K562 (cell line): ENCODE results near the gene KHSRP. TPM values are rescaled to one million over a fixed set of nuclear protein-coding genes. Genes with fewer than 3 reads are reported as not detected.

Experiments used
- ATAC-seq: fragments of 200-7000 bp; cut with Tn5 transposase; 3 replicates; pipeline ENCODE4 v1.9.1; 2020; ENCODE audit warnings: moderate library complexity
- BruUV-seq: library from RNA; stranded (reverse); fragments of 400-500 nt; replicated peaks from 2 replicates; lab custom pipeline; 2021; lab: Mats Ljungman, UMichigan
- CTCF ChIA-PET: fragments of 300-600 bp; formaldehyde crosslinking; extraction: SDS; loops from one replicate; lab custom pipeline; 2021; ENCODE audit warnings: low intra/inter-chr PET ratio; lab: Yijun Ruan, JAX
- POLR2A ChIA-PET: fragments of 300-600, 350-650 bp; sonication (Branson Sonifier 250); formaldehyde crosslinking; extraction: SDS; loops from one replicate; lab custom pipeline; 2021; ENCODE audit warnings: antibody characterized with exemption, inconsistent platforms; lab: Yijun Ruan, JAX
- DNase-seq, 4 experiments: peaks; one replicate each; pipeline versions ENCODE4 v3.0.0 to v3.0.0-alpha.2; 2011 to 2018; ENCODE audit warnings: low spot score in 3 of 4, mixed read lengths in 3 of 4; ENCODE audit errors: extremely low read depth in 1 of 4
- FAIRE-seq: peaks from 2 replicates; lab custom pipeline; 2011; peaks lifted over from hg19 to GRCh38; lab: Jason Lieb, UNC
- H2AFZ ChIP-seq: 2 replicates; pipeline ENCODE4 v1.6.0; 2011; ENCODE audit warnings: low read depth, low read length, control low read depth, inconsistent platforms
- H3K27ac ChIP-seq: fragments of 200-600 bp; 3 replicates; pipeline ENCODE4 v1.8.0; 2011; ENCODE audit warnings: low read depth, mild to moderate bottlenecking, control low read depth, inconsistent platforms, low read length, moderate library complexity, mixed read lengths; ENCODE audit errors: extremely low read depth
- H3K27me3 ChIP-seq, 2 experiments: fragments of 300-600 bp in 1 of 2; 2 replicates in 1 of 2; 3 replicates in 1 of 2; pipeline versions ENCODE4 v1.6.0 to v1.8.0; 2011; ENCODE audit warnings: inconsistent platforms in 2 of 2, low read length in 2 of 2, mild to moderate bottlenecking in 1 of 2, mixed read lengths in 1 of 2, moderate library complexity in 1 of 2; ENCODE audit not compliant: control insufficient read depth in 2 of 2, insufficient read depth in 2 of 2
- H3K36me3 ChIP-seq: fragments of 300-600 bp; 3 replicates; pipeline ENCODE4 v1.8.0; 2011; ENCODE audit warnings: mild to moderate bottlenecking, low read length, inconsistent platforms; ENCODE audit not compliant: control insufficient read depth, insufficient read depth
- H3K4me1 ChIP-seq, 2 experiments: fragments of 200-600 bp in 1 of 2; replicated peaks in 1 of 2; 2 replicates in 1 of 2; 3 replicates in 1 of 2; pipeline versions ENCODE4 v1.5.1 to v1.8.0; 2011; ENCODE audit warnings: inconsistent platforms in 2 of 2, low read length in 2 of 2, mild to moderate bottlenecking in 1 of 2, mixed read lengths in 1 of 2, moderate library complexity in 1 of 2; ENCODE audit not compliant: control insufficient read depth in 2 of 2, insufficient read depth in 2 of 2
- H3K4me2 ChIP-seq: 2 replicates; pipeline ENCODE4 v1.6.1; 2011; ENCODE audit warnings: low read length, control low read depth, inconsistent platforms, mixed read lengths; ENCODE audit not compliant: insufficient read depth
- H3K4me3 ChIP-seq: fragments of 200-600 bp; sonication (generic), shearing (Covaris generic); 2 replicates; pipeline ENCODE4 v1.5.1; 2016; ENCODE audit warnings: control low read depth, inconsistent platforms
- H3K79me2 ChIP-seq: fragments of 200-600 bp; 3 replicates; pipeline ENCODE4 v1.8.0; 2011; ENCODE audit warnings: low read length, inconsistent platforms; ENCODE audit not compliant: control insufficient read depth, insufficient read depth
- H3K9ac ChIP-seq, 2 experiments: 2 replicates each; pipeline versions ENCODE4 v1.6.0 to v1.6.1; 2011; ENCODE audit warnings: low read depth in 2 of 2, low read length in 2 of 2, control low read depth in 1 of 2, inconsistent platforms in 1 of 2, mild to moderate bottlenecking in 1 of 2, mixed read lengths in 1 of 2; ENCODE audit not compliant: insufficient read depth in 1 of 2
- H3K9me1 ChIP-seq: one replicate; pipeline ENCODE4 v1.6.0; 2011; ENCODE audit warnings: inconsistent platforms, mild to moderate bottlenecking, low read length, moderate library complexity; ENCODE audit not compliant: control insufficient read depth, insufficient read depth
- H3K9me3 ChIP-seq: replicated peaks from 2 replicates; pipeline ENCODE4 v1.5.1; 2011; ENCODE audit warnings: low read depth, low read length, inconsistent platforms; ENCODE audit not compliant: control insufficient read depth, insufficient read depth
- H4K20me1 ChIP-seq: replicated peaks from 2 replicates; pipeline ENCODE4 v1.6.1; 2011; ENCODE audit warnings: low read length, inconsistent platforms, mixed read lengths; ENCODE audit not compliant: control insufficient read depth, insufficient read depth
- CHD1 ChIP-seq: fragments of 200-600 bp; sonication (generic); IDR thresholded peaks from one replicate; pipeline ENCODE4 v1.6.1; 2012; ENCODE audit warnings: mild to moderate bottlenecking, moderate library complexity, low read length, inconsistent platforms
- JUND ChIP-seq, 2 experiments: IDR thresholded peaks; 2 replicates in 1 of 2; 3 replicates in 1 of 2; pipeline ENCODE4 v1.6.1; 2011; ENCODE audit warnings: borderline replicate concordance in 2 of 2, low read depth in 2 of 2, low read length in 2 of 2, improper control_type of control experiment in 1 of 2, missing biosample characterization in 1 of 2, missing genetic modification characterization in 1 of 2, missing genetic modification reagents in 1 of 2
- MCM2 ChIP-seq: fragments of 450-650 bp; IDR thresholded peaks from 2 replicates; pipeline ENCODE4 v1.6.1; 2017; ENCODE audit warnings: low read depth, mild to moderate bottlenecking
- UBTF ChIP-seq, 2 experiments: IDR thresholded peaks; 2 replicates each; pipeline ENCODE4 v1.6.1; 2012; ENCODE audit warnings: improper control_type of control experiment in 2 of 2, low read depth in 2 of 2, low read length in 2 of 2, borderline replicate concordance in 1 of 2
- WGBS: fragments of 100-300 bp; shearing (Covaris generic); methylation state at CpG from one replicate; pipeline ENCODE4 v1.1.6; 2016; ENCODE audit warnings: low coverage, mixed read lengths; ENCODE audit not compliant: insufficient coverage; ENCODE audit errors: missing lambda C conversion rate; 5-methylcytosine and 5-hydroxymethylcytosine counted together
- in situ Hi-C: fragments of 300-500 bp; cut with MboI; formaldehyde crosslinking; loops from 4 replicates; pipeline ENCODE4 v1.15.0; 2018; ENCODE audit warnings: inconsistent platforms, mixed read lengths
- intact Hi-C: fragments of 100-400 bp; cut with micrococcal nuclease; formaldehyde crosslinking; loops from 2 replicates; pipeline ENCODE4 v1.14.2; 2022
- polyA plus RNA-seq, 8 experiments: library from polyadenylated mRNA; depleted of rRNA in 4 of 8; stranded (reverse) in 5 of 8; unstranded in 3 of 8; fragments of >200 nt; fragmentation: Nextera tagmentation in 2 of 8; fragmentation: Illumina TruSeq in 1 of 8; extraction: Ambion mirVana in 2 of 8; extraction: Trizol in 1 of 8; gene quantifications; 2 replicates each; pipeline versions ENCODE4 v1.2.1 to v1.2.3, GENCODE V29; 2011 to 2014; ENCODE audit warnings: inconsistent platforms in 1 of 8, missing spikeins in 1 of 8
- total RNA-seq, 7 experiments: library from RNA; depleted of rRNA in 6 of 7; stranded (reverse); fragments of >200 nt in 6 of 7; fragmentation: Illumina TruSeq in 2 of 7; extraction: Trizol in 2 of 7; gene quantifications; 2 replicates each; pipeline versions ENCODE4 v1.2.1 to v1.2.3, GENCODE V29; 2011 to 2021; ENCODE audit warnings: low replicate concordance in 1 of 7

KHSRP gene
- total and polyA plus RNA-seq, 9 of the 15 experiments (the other 6 are each of a cell fraction or from before 2014, with no cell fraction given) = 4.2 to 564 (median 139) TPM

DNA sequence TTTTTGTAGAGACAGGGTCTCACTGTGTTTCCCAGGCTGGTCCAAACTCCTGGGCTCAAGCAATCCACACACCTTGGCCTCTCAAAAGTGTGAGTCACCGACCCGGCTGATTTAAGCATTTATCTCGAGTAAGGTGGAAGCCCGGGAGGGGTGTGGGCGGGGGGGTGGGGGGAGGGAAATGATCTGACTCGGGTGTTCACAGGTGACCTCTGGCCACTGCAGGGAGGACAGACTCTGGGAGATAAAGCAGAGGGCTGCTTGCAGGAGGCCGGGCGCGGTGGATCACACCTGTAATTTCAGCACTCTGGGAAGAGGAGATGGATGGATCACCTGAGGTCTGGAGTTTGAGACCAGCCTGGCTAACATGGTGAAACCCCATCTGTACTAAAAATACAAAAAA, 49.0 kb upstream of the KHSRP start:
- no TSS peak for BruUV-seq
- Histone ChIP-seq H3K9me1 (no peaks in the 10 kb centered on the region), H3K9me3 (0 out of 2 replicates have a peak, but pooled peaks cover 2% of the 10 kb centered on the region), H3K36me3 (no peaks in the 10 kb centered on the region), H3K4me2 (no peak overlapping the region), H3K4me1 (peaks cover 6 to 24% of the 10 kb centered on the region in 2 experiments; a peak in 4 of 5 replicates), H3K9ac (no peak overlapping the region), H3K4me3 (no peak overlapping the region), H2AFZ (no peak overlapping the region), H4K20me1 (no peaks in the 10 kb centered on the region), H3K27me3 (no peaks in the 10 kb centered on the region; a peak in 1 of 5 replicates), H3K79me2 (no peaks in the 10 kb centered on the region), H3K27ac (no peak overlapping the region)
- FAIRE-seq (peak; percentile 19), DNase-seq (peak; percentile 54 to 64 (median 59)), ATAC-seq (no peak)
- no peak for TF ChIP-seq CHD1
- TF ChIP-seq JUND (IDR thresholded peaks at IDR 0.05; ENCODE audit: borderline replicate concordance, low read depth, low read length) = peak; percentile 44; the same call in 1 of the 2 replicates
- no peak; the same call in 2 of the 3 replicates for TF ChIP-seq JUND (tag; IDR thresholded peaks at IDR 0.05; ENCODE audit: borderline replicate concordance, low read depth, low read length)
- WGBS = 0% methylated on average over 7 of the region's 9 CpGs
- CTCF ChIA-PET = no interaction called here
- in situ Hi-C loops (no loop called here), intact Hi-C loops (no loop called here)
- POLR2A ChIA-PET = interaction anchor here (0.8 to 1.7 kb wide), 2 partner anchors 8 to 57 kb away, joined by 3 to 4 read pairs; partner anchors contain the start of gene TNFSF9

- WGBS = 7% methylated on average over 4 of the region's 4 CpGs
- H3K4me3 ChIP-seq = no peak overlapping the region
- no peaks in the 10 kb centered on the region for H4K20me1 ChIP-seq
- in situ Hi-C loops = no loop called here
- no peaks in the 10 kb centered on the region for H3K9me1 ChIP-seq
- ChIA-PET POLR2A (interaction anchor here (0.5 to 1.2 kb wide), 4 partner anchors 58 to 1560 kb away, joined by 3 read pairs; partner anchors contain the start of gene TNFSF9), CTCF (interaction anchor here (0.5 kb wide), 1 partner anchor 287 kb away, joined by 3 read pairs; no protein-coding TSS in a partner anchor)
- H3K36me3 ChIP-seq = no peaks in the 10 kb centered on the region
- ATAC-seq (no peak), DNase-seq (no peak), FAIRE-seq (no peak)
- no peaks in the 10 kb centered on the region for H3K79me2 ChIP-seq
- H3K27me3 ChIP-seq = no peaks in the 10 kb centered on the region; a peak in 2 of 5 replicates
- no peak overlapping the region for H2AFZ ChIP-seq
- BruUV-seq = no TSS peak
- H3K9me3 ChIP-seq = 0 out of 2 replicates have a peak, but pooled peaks cover 2% of the 10 kb centered on the region
- H3K4me2 ChIP-seq = no peak overlapping the region
- TF ChIP-seq UBTF (IDR thresholded peaks at IDR 0.05; ENCODE audit: borderline replicate concordance in 1 of 2, low read depth in 2 of 2, low read length in 2 of 2) (no peak), MCM2 (no peak)
- no peak overlapping the region for H3K27ac ChIP-seq
- H3K9ac ChIP-seq = 0 out of 4 replicates have a peak overlapping the region, but pooled peaks of 1 of the 2 experiments have one; percentile 68
- H3K4me1 ChIP-seq = peaks cover 6 to 32% of the 10 kb centered on the region in 2 experiments; a peak in 4 of 5 replicates
- intact Hi-C loops = no loop called here
These were observed 48.1 kb upstream of the KHSRP start for GRCh38 chr19:6472713-6473112.
